Spinal cord (tissue), 10 donors: ENCODE data around the gene HECA. TPM values are rescaled to one million over a fixed set of nuclear protein-coding genes. Genes with fewer than 3 reads are reported as not detected.
"Not testable (repeated sequence)": the region's sequence is repeated elsewhere in the genome, so short reads cannot be mapped to it uniquely, and the experiment has no call there.

Experiments used
- DNase-seq, 6 donors: peaks; one replicate each; pipeline versions ENCODE4 v3.0.0 to v3.0.0-alpha.2; 2013 to 2015; ENCODE audit warnings: low spot score in 6 of 6, low read depth in 4 of 6
- H3K27ac ChIP-seq: one replicate; pipeline ENCODE4 v1.5.1; 2013; ENCODE audit warnings: low read depth, low read length, control low read depth
- H3K27me3 ChIP-seq: one replicate; pipeline ENCODE4 v1.6.1; 2013; ENCODE audit warnings: low read length; ENCODE audit not compliant: control insufficient read depth, insufficient read depth
- H3K36me3 ChIP-seq: one replicate; pipeline ENCODE4 v1.6.1; 2013; ENCODE audit warnings: low read length; ENCODE audit not compliant: control insufficient read depth, insufficient read depth
- H3K4me1 ChIP-seq: one replicate; pipeline ENCODE4 v1.6.1; 2013; ENCODE audit warnings: low read length; ENCODE audit not compliant: control insufficient read depth, insufficient read depth
- H3K4me3 ChIP-seq: one replicate; pipeline ENCODE4 v1.5.1; 2013; ENCODE audit warnings: low read depth, low read length, control low read depth
- H3K9me3 ChIP-seq: one replicate; pipeline ENCODE4 v1.6.1; 2013; ENCODE audit warnings: low read length; ENCODE audit not compliant: control insufficient read depth, insufficient read depth
- WGBS: methylation state at CpG from one replicate; pipeline ENCODE4 v1.1.5; 2013; ENCODE audit warnings: missing lambda C conversion rate; ENCODE audit not compliant: insufficient coverage; 5-methylcytosine and 5-hydroxymethylcytosine counted together
- polyA plus RNA-seq, 2 donors: library from polyadenylated mRNA; unstranded; fragments of 120-200 nt; gene quantifications; one replicate each; pipeline ENCODE4 v1.2.1, GENCODE V29; 2013; ENCODE audit not compliant: insufficient read length in 2 of 2
- total RNA-seq, 2 donors: library from RNA; depleted of rRNA in 1 of 2; stranded (reverse); fragments of 120-200 nt in 1 of 2; fragments of >200 nt in 1 of 2; gene quantifications; one replicate each; pipeline versions ENCODE4 v1.2.3 to v1.2.4, GENCODE V29; 2013 to 2014
- donor health status: healthy.

Gene HECA
- total and polyA plus RNA-seq, 4 donors, result 18.0 to 30.4 (median 21.9) TPM

GRCh38 chr6:139186242-139186641, 51.4 kb downstream of the HECA start:
- DNase-seq, result no peak
- no CpG with 5 or more reads among the region's 3 CpGs for WGBS
- H3K4me1 ChIP-seq, result no peaks in the 10 kb centered on the region
- no peaks in the 10 kb centered on the region for H3K27me3 ChIP-seq
- no peak overlapping the region for H3K4me3 ChIP-seq
- H3K9me3 ChIP-seq, result no peaks in the 10 kb centered on the region
- no peak overlapping the region for H3K27ac ChIP-seq
- H3K36me3 ChIP-seq, result no peaks in the 10 kb centered on the region

- no peak overlapping the region for H3K27ac ChIP-seq
- H3K4me3 ChIP-seq, result no peak overlapping the region
- H3K27me3 ChIP-seq, result no peaks in the 10 kb centered on the region
- no peaks in the 10 kb centered on the region for H3K36me3 ChIP-seq
- no peak for DNase-seq
- no peaks in the 10 kb centered on the region for H3K4me1 ChIP-seq
- no peaks in the 10 kb centered on the region for H3K9me3 ChIP-seq
- no CpG with 5 or more reads among the region's 1 CpG for WGBS
Observed at GRCh38 chr6:139186692-139187091, 51.8 kb downstream of the HECA start.

DNA sequence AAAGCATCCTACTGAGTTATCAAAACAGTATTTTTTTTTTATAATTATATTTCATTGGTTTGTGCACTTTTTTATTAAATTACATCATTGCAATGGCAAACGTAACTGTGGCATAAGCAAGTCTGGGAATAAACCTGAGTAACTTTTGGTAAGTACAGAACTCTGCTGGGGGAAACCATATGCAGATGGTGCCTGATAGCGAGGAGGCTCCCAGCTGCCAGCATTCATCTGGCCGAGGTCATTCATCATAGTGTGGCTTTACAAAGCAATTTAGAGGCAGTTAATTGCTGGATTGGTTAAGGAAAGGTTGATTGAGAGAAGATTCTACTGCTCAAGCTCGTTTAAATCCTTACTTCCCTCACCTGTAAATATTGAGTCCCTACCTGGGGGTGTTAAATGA, 52.6 kb downstream of the HECA start:
- H3K27ac ChIP-seq, result no peak overlapping the region
- no peaks in the 10 kb centered on the region for H3K9me3 ChIP-seq
- H3K27me3 ChIP-seq, result no peaks in the 10 kb centered on the region
- no peak overlapping the region for H3K4me3 ChIP-seq
- H3K4me1 ChIP-seq, result no peaks in the 10 kb centered on the region
- WGBS, result no CpG with 5 or more reads among the region's 4 CpGs
- no peak for DNase-seq
- no peaks in the 10 kb centered on the region for H3K36me3 ChIP-seq

- H3K9me3 ChIP-seq, result no peaks in the 10 kb centered on the region
- no peaks in the 10 kb centered on the region for H3K4me1 ChIP-seq
- H3K27ac ChIP-seq, result no peak overlapping the region
- DNase-seq, result no peak
- no peak overlapping the region for H3K4me3 ChIP-seq
- H3K36me3 ChIP-seq, result no peaks in the 10 kb centered on the region
- H3K27me3 ChIP-seq, result no peaks in the 10 kb centered on the region
- 100% methylated on average over 2 of the region's 3 CpGs for WGBS
Observed at GRCh38 chr6:139189665-139190064, 54.8 kb downstream of the HECA start.

DNA sequence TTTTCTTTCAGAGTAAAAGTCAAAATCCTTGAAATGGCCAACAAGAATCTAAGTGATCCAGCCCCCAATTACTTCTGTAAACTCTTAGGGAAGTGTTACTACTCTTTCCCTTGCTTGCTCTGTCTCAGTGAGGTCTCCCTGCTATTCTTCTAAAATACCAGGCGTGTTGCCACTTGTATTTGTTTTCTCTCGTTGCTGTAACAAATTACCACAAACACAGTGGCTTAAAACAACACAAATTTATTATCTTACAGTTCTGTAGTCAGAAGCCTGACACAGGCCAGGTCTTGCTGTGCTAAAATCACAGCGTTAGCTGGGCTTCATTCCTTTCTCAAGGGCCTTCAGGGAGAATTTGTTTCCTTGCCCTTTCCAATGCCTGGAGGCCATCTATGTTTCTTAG, 59.9 kb downstream of the HECA start:
- H3K4me1 ChIP-seq, result no peaks in the 10 kb centered on the region
- no peak overlapping the region for H3K4me3 ChIP-seq
- H3K36me3 ChIP-seq, result no peaks in the 10 kb centered on the region
- DNase-seq, result no peak
- no peak overlapping the region for H3K27ac ChIP-seq
- WGBS, result 65% methylated on average over 3 of the region's 3 CpGs
- H3K27me3 ChIP-seq, result no peaks in the 10 kb centered on the region
- no peaks in the 10 kb centered on the region for H3K9me3 ChIP-seq

DNA sequence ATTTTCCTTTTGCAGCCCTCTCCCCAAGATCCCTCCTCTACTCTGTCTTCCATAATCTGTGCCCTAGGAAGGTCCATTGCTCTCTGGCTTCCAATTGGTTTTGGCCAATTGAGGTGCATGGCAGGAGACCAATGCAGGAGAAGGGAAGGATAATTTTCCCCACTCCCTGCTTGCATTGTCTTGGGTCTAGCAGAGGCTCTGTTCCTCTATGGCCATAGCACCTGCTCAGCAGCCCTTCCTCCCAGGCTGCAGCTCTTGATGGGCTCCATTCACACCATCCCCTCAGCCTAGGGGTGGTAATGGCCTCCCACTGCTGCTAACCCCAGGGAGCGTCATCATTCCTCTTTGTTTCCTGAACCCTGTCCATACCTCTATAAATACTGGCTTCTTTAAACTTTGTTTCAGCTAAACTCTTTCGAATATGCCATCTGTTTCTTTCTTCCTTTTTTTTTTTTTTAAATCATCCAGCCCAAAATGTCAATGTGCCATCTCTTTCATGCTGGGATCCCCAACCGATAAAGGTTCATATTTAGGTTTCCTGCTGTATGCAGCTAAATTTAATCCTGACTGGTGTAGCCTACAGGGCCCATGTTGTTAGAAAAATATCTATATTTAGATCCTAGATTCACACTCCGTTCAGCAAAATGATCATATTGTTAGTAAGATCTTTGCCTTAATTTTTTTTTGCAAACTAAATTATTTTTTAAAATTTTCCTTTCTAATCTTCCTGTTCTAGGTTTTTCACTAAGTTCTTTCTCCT, 63.8 kb downstream of the HECA start:
- no peak for DNase-seq
- Histone ChIP-seq H3K27ac (no peak overlapping the region), H3K9me3 (no peaks in the 10 kb centered on the region), H3K4me3 (no peak overlapping the region), H3K36me3 (no peaks in the 10 kb centered on the region), H3K4me1 (no peaks in the 10 kb centered on the region), H3K27me3 (no peaks in the 10 kb centered on the region)
- WGBS, result 70% methylated on average over 2 of the region's 4 CpGs

- Histone ChIP-seq H3K4me3 (no peak overlapping the region), H3K36me3 (no peaks in the 10 kb centered on the region), H3K4me1 (no peaks in the 10 kb centered on the region), H3K27ac (no peak overlapping the region), H3K9me3 (peaks cover 6% of the 10 kb centered on the region), H3K27me3 (no peaks in the 10 kb centered on the region)
- 100% methylated on average over 1 of the region's 4 CpGs for WGBS
- DNase-seq, result no peak
Observed at GRCh38 chr6:139201378-139201777, 66.5 kb downstream of the HECA start.

- Histone ChIP-seq H3K27me3 (no peaks in the 10 kb centered on the region), H3K4me3 (no peak overlapping the region), H3K36me3 (no peaks in the 10 kb centered on the region), H3K27ac (no peak overlapping the region), H3K9me3 (peaks cover 7% of the 10 kb centered on the region), H3K4me1 (no peaks in the 10 kb centered on the region)
- DNase-seq, result no peak
- 88% methylated on average over 1 of the region's 2 CpGs for WGBS
Observed at GRCh38 chr6:139204978-139205377, 70.1 kb downstream of the HECA start.

DNA sequence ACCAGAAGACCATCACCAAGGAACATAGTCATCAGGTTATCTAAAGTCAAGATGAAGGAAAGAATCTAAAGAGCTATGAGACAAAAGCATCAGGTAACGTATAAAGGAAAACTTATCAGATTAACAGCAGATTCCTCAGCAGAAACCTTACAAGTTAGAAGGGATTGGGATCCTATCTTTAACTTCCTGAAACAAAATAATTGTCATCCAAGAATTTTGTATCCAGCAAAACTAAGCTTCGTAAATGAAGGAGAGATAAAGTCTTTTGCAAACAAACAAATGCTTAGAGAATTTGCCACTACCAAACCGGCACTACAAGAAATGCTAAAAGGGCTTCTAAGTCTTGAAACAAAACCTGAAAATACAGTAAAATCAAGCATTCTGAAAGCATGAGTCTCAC, 71.0 kb downstream of the HECA start:
- Histone ChIP-seq H3K9me3 (peaks cover 10% of the 10 kb centered on the region), H3K27ac (no peak overlapping the region), H3K4me1 (no peaks in the 10 kb centered on the region), H3K36me3 (no peaks in the 10 kb centered on the region), H3K27me3 (no peaks in the 10 kb centered on the region), H3K4me3 (no peak overlapping the region)
- DNase-seq, result no peak
- WGBS, result 80% methylated on average over 1 of the region's 3 CpGs

- not testable (repeated sequence) for H3K9me3 ChIP-seq
- WGBS, result 70% methylated on average over 2 of the region's 10 CpGs
Observed at GRCh38 chr6:139210766-139211165, 75.9 kb downstream of the HECA start.

More at GRCh38 chr6:139210766-139211165, 75.9 kb downstream of the HECA start:
- not testable (repeated sequence) for H3K4me3 ChIP-seq, H3K36me3 ChIP-seq, H3K27me3 ChIP-seq, DNase-seq, H3K4me1 ChIP-seq, H3K27ac ChIP-seq
